GM19239 (cell line): ENCODE results near the gene ARHGAP11A.

Experiments
- DNase-seq: peaks from one replicate; pipeline ENCODE4 v3.0.0; 2011; ENCODE audit warnings: low spot score; ENCODE audit not compliant: insufficient read length
- FAIRE-seq: peaks from 2 replicates; lab custom pipeline; 2011; peaks lifted over from hg19 to GRCh38; lab: Jason Lieb, UNC

Gene ARHGAP11A

GRCh38 chr15:32656091-32656490, 40.8 kb downstream of the ARHGAP11A start:
- no peak for FAIRE-seq
- no peak for DNase-seq

GRCh38 chr15:32656496-32656895, 41.2 kb downstream of the ARHGAP11A start:
- no peak for DNase-seq
- no peak for FAIRE-seq

- FAIRE-seq (no peak), DNase-seq (peak; percentile 16)
Measured at GRCh38 chr15:32657198-32657883, 42.0 kb downstream of the ARHGAP11A start.

GRCh38 chr15:32657941-32658340, 42.6 kb downstream of the ARHGAP11A start:
- no peak for FAIRE-seq
- DNase-seq: no peak

GRCh38 chr15:32659340-32660155, 44.2 kb downstream of the ARHGAP11A start:
- DNase-seq: no peak
- no peak for FAIRE-seq

GRCh38 chr15:32663671-32664070, 48.4 kb downstream of the ARHGAP11A start:
- FAIRE-seq (no peak), DNase-seq (no peak)

GRCh38 chr15:32664796-32665195, 49.5 kb downstream of the ARHGAP11A start:
- DNase-seq: no peak
- no peak for FAIRE-seq

GRCh38 chr15:32667321-32667720, 52.0 kb downstream of the ARHGAP11A start:
- no peak for DNase-seq
- no peak for FAIRE-seq

GRCh38 chr15:32668942-32669341, 53.6 kb downstream of the ARHGAP11A start:
- DNase-seq: no peak

GRCh38 chr15:32669896-32670611, 54.8 kb downstream of the ARHGAP11A start:
- no peak for FAIRE-seq
- no peak for DNase-seq

More at GRCh38 chr15:32668942-32669341, 53.6 kb downstream of the ARHGAP11A start:
- FAIRE-seq: no peak

- DNase-seq (no peak), FAIRE-seq (no peak)
Measured at GRCh38 chr15:32670623-32671022, 55.3 kb downstream of the ARHGAP11A start.

GRCh38 chr15:32671339-32672325, 56.3 kb downstream of the ARHGAP11A start:
- no peak for FAIRE-seq
- DNase-seq: no peak

GRCh38 chr15:32674681-32675080, 59.4 kb downstream of the ARHGAP11A start:
- FAIRE-seq (no peak), DNase-seq (no peak)

GRCh38 chr15:32675466-32675865, 60.2 kb downstream of the ARHGAP11A start:
- no peak for FAIRE-seq
- DNase-seq: no peak

GRCh38 chr15:32676169-32676568, 60.9 kb downstream of the ARHGAP11A start:
- DNase-seq (no peak), FAIRE-seq (no peak)

GRCh38 chr15:32677238-32677750, 62.0 kb downstream of the ARHGAP11A start:
- no peak for FAIRE-seq
- DNase-seq: no peak

GRCh38 chr15:32679298-32679690, 64.0 kb downstream of the ARHGAP11A start:
- no peak for DNase-seq

GRCh38 chr15:32682569-32682968, 67.3 kb downstream of the ARHGAP11A start:
- DNase-seq (no peak), FAIRE-seq (no peak)

More at GRCh38 chr15:32679298-32679690, 64.0 kb downstream of the ARHGAP11A start:
- FAIRE-seq: no peak

GRCh38 chr15:32682977-32683630, 67.8 kb downstream of the ARHGAP11A start:
- DNase-seq (no peak), FAIRE-seq (no peak)
